HEK293 (cell line): ENCODE measurements around the gene ITPR2.
A peak's percentile ranks its signal among the peaks of the same experiment; 100 is the strongest.
"Not testable (repeated sequence)": the region's sequence is repeated elsewhere in the genome, so short reads cannot be mapped to it uniquely, and the experiment has no call there.

ENCODE experiments used
- CTCF ChIA-PET: fragments of 350-600 bp; formaldehyde crosslinking; extraction: SDS; loops from one replicate; lab custom pipeline; 2021; ENCODE audit warnings: antibody characterized with exemption; lab: Yijun Ruan, JAX
- POLR2A ChIA-PET: fragments of 300-600 bp; formaldehyde crosslinking; extraction: SDS; loops from one replicate; lab custom pipeline; 2020; ENCODE audit warnings: antibody characterized with exemption, inconsistent platforms; lab: Yijun Ruan, JAX
- H3K27ac ChIP-seq: fragments of 200-500 bp; sonication (Bioruptor generic); 2 replicates; pipeline ENCODE4 v1.5.1; 2014; ENCODE audit warnings: low read depth, low read length, control low read depth, inconsistent platforms; ENCODE audit errors: extremely low read depth
- H3K36me3 ChIP-seq, 2 experiments: fragments of 200-500 bp in 1 of 2; sonication (Bioruptor generic) in 1 of 2; 1 replicate in 1 of 2; 2 replicates in 1 of 2; pipeline ENCODE4 v1.5.1; 2014 to 2017; ENCODE audit warnings: inconsistent platforms in 2 of 2, low read length in 2 of 2; ENCODE audit not compliant: control insufficient read depth in 2 of 2, insufficient read depth in 1 of 2
- H3K4me1 ChIP-seq: fragments of 200-500 bp; sonication (Bioruptor generic); 2 replicates; pipeline ENCODE4 v1.5.1; 2014; ENCODE audit warnings: mild to moderate bottlenecking, low read length, inconsistent platforms; ENCODE audit not compliant: control insufficient read depth, insufficient read depth
- H3K4me3 ChIP-seq: 2 replicates; pipeline ENCODE4 v1.5.1; 2011; ENCODE audit warnings: low read depth, mild to moderate bottlenecking, control low read depth, low read length, moderate library complexity
- H3K9me3 ChIP-seq: fragments of 200-500 bp; sonication (Bioruptor generic); 2 replicates; pipeline ENCODE4 v1.5.1; 2014; ENCODE audit warnings: low read depth, low read length, inconsistent platforms; ENCODE audit not compliant: control insufficient read depth, insufficient read depth
- IKZF3 ChIP-seq: fragments of 450-650 bp; IDR thresholded peaks from 2 replicates; pipeline ENCODE4 v1.5.0; 2018; ENCODE audit warnings: missing biosample characterization, mild to moderate bottlenecking, missing genetic modification characterization, moderate library complexity
- MEIS1 ChIP-seq: sonication (generic); formaldehyde crosslinking; IDR thresholded peaks from 2 replicates; pipeline ENCODE4 v1.8.1; 2022; ENCODE audit warnings: missing genetic modification reagents, mild to moderate bottlenecking, borderline replicate concordance
- SETDB1 ChIP-seq: IDR thresholded peaks from one replicate; pipeline ENCODE4 v1.6.1; 2017; ENCODE audit warnings: mild to moderate bottlenecking, low read length, moderate library complexity, mixed read lengths; ENCODE audit not compliant: insufficient read length
- ZNF133 ChIP-seq: fragments of 450-650 bp; formaldehyde crosslinking; IDR thresholded peaks from 2 replicates; pipeline ENCODE4 v1.5.1; 2016; ENCODE audit warnings: missing biosample characterization, missing genetic modification characterization
- ZNF157 ChIP-seq: fragments of 450-650 bp; formaldehyde crosslinking; IDR thresholded peaks from 2 replicates; pipeline ENCODE4 v1.5.1; 2016; ENCODE audit warnings: missing biosample characterization, missing genetic modification characterization
- ZNF211 ChIP-seq: fragments of 450-650 bp; formaldehyde crosslinking; IDR thresholded peaks from 2 replicates; pipeline ENCODE4 v1.5.1; 2016; ENCODE audit warnings: low read depth, missing biosample characterization, missing genetic modification characterization
- ZNF280D ChIP-seq: fragments of 450-650 bp; formaldehyde crosslinking; IDR thresholded peaks from 2 replicates; pipeline ENCODE4 v1.5.1; 2016; ENCODE audit warnings: missing biosample characterization, missing genetic modification characterization
- ZNF302 ChIP-seq: fragments of 450-650 bp; formaldehyde crosslinking; IDR thresholded peaks from 2 replicates; pipeline ENCODE4 v1.5.1; 2016; ENCODE audit warnings: missing biosample characterization, missing genetic modification characterization, low read depth
- ZNF610 ChIP-seq: fragments of 450-650 bp; formaldehyde crosslinking; IDR thresholded peaks from 2 replicates; pipeline ENCODE4 v1.5.1; 2016; ENCODE audit warnings: missing biosample characterization, missing genetic modification characterization, borderline replicate concordance
- ZNF654 ChIP-seq: fragments of 450-650 bp; formaldehyde crosslinking; IDR thresholded peaks from 2 replicates; pipeline ENCODE4 v1.5.1; 2016; ENCODE audit warnings: low read depth, missing biosample characterization, missing genetic modification characterization
- TF ChIP-seq, protein P1 (sequence below): fragments of 450-650 bp; formaldehyde crosslinking; IDR thresholded peaks from 2 replicates; pipeline ENCODE4 v1.5.1; 2017; ENCODE audit warnings: missing biosample characterization, missing genetic modification characterization
- TF ChIP-seq, protein P2 (sequence below): fragments of 450-650 bp; IDR thresholded peaks from 2 replicates; pipeline ENCODE4 v1.5.1; 2018; ENCODE audit warnings: missing biosample characterization, missing genetic modification characterization

ITPR2 gene

GRCh38 chr12:26782372-26783130, 50.4 kb downstream of the ITPR2 start:
- Histone ChIP-seq H3K4me1 (peaks cover 8% of the 10 kb centered on the region), H3K4me3 (no peak overlapping the region)
- TF ChIP-seq MEIS1 (CRISPR knock-in tag) (no peak), SETDB1 (no peak), IKZF3 (no peak), ZNF280D (tag by site-specific recombination) (no peak)
- TF ChIP-seq, protein P1, sequence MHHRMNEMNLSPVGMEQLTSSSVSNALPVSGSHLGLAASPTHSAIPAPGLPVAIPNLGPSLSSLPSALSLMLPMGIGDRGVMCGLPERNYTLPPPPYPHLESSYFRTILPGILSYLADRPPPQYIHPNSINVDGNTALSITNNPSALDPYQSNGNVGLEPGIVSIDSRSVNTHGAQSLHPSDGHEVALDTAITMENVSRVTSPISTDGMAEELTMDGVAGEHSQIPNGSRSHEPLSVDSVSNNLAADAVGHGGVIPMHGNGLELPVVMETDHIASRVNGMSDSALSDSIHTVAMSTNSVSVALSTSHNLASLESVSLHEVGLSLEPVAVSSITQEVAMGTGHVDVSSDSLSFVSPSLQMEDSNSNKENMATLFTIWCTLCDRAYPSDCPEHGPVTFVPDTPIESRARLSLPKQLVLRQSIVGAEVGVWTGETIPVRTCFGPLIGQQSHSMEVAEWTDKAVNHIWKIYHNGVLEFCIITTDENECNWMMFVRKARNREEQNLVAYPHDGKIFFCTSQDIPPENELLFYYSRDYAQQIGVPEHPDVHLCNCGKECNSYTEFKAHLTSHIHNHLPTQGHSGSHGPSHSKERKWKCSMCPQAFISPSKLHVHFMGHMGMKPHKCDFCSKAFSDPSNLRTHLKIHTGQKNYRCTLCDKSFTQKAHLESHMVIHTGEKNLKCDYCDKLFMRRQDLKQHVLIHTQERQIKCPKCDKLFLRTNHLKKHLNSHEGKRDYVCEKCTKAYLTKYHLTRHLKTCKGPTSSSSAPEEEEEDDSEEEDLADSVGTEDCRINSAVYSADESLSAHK (tag by site-specific recombination), result no peak
- TF ChIP-seq, protein P2, sequence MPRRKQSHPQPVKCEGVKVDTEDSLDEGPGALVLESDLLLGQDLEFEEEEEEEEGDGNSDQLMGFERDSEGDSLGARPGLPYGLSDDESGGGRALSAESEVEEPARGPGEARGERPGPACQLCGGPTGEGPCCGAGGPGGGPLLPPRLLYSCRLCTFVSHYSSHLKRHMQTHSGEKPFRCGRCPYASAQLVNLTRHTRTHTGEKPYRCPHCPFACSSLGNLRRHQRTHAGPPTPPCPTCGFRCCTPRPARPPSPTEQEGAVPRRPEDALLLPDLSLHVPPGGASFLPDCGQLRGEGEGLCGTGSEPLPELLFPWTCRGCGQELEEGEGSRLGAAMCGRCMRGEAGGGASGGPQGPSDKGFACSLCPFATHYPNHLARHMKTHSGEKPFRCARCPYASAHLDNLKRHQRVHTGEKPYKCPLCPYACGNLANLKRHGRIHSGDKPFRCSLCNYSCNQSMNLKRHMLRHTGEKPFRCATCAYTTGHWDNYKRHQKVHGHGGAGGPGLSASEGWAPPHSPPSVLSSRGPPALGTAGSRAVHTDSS (tag by site-specific recombination), result no peak
- TF ChIP-seq, all 188 proteins: peak for 0
- Histone ChIP-seq H3K36me3 (no peaks in the 10 kb centered on the region), H3K27ac (no peak overlapping the region), H3K9me3 (no peaks in the 10 kb centered on the region; the same call in 1 of the 2 replicates)
- ChIA-PET CTCF (interaction anchor here (0.7 kb wide), 1 partner anchor 103 kb away, joined by 3 read pairs; no protein-coding TSS in a partner anchor), POLR2A (no interaction called here)

DNA sequence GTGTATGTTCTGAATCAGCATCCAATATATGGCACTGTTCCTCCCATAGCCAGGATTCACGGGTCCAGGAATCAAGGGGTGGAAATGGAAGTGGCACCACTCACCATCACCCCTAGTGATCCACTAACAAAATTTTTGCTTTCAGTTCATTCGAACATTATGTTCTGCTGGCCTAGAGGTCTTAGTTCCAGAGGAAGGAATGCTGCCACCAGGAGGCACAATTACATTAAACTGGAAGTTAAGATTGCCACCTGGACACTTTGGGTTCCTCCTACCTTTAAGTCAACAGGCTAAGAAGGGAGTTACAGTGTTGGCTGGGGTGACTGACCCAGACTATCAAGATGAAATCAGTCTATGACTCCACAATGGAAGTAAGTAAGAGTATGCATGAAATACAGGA, 52.3 kb downstream of the ITPR2 start:
- CTCF ChIA-PET, POLR2A ChIA-PET, H3K4me3 ChIP-seq: not testable (repeated sequence)

GRCh38 chr12:26778173-26778775, 54.7 kb downstream of the ITPR2 start:
- peak; percentile 94 for TF ChIP-seq ZNF157 (tag by site-specific recombination)
- POLR2A ChIA-PET, H3K4me3 ChIP-seq, H3K27ac ChIP-seq, CTCF ChIA-PET, H3K36me3 ChIP-seq, H3K9me3 ChIP-seq, H3K4me1 ChIP-seq: not testable (repeated sequence)

More for the DNA sequence above, 52.3 kb downstream of the ITPR2 start:
- not testable (repeated sequence) for H3K36me3 ChIP-seq, H3K27ac ChIP-seq, H3K9me3 ChIP-seq, H3K4me1 ChIP-seq
- TF ChIP-seq ZNF654 (tag by site-specific recombination), result 0 out of 2 replicates have a peak, but pooled peaks have one; percentile 2

DNA sequence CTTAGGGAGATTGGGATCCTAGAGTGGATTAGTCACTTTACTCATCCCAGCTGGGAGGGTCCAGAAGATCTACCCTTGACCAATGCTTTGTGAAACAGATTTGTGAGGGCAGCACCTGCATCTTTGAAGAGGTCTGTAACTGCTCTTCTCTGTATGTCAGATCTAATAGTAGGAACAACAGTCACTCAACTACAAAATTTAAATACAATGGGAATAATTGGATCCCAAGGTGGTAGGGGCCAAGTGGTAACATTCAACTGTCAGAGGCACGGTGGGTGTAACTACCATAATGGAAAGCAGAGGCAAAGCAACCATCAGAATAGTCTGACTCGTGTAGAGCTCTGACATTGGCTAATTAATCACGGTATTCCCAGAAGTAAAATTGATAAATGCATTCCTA, 55.8 kb downstream of the ITPR2 start:
- POLR2A ChIA-PET, result no interaction called here
- CTCF ChIA-PET, result no interaction called here
- TF ChIP-seq ZNF302 (tag by site-specific recombination) (peak; percentile 99), ZNF133 (0 out of 2 replicates have a peak, but pooled peaks have one; percentile 33), ZNF610 (no peak), ZNF211 (tag by site-specific recombination) (no peak)
- TF ChIP-seq, all 188 proteins: peak for 2

GRCh38 chr12:26775991-26776390, 57.0 kb downstream of the ITPR2 start:
- POLR2A ChIA-PET, H3K36me3 ChIP-seq, H3K9me3 ChIP-seq, H3K4me3 ChIP-seq, H3K4me1 ChIP-seq, H3K27ac ChIP-seq: not testable (repeated sequence)
- CTCF ChIA-PET, result interaction anchor here (0.6 to 0.9 kb wide), 2 partner anchors 13 to 46 kb away, joined by 3 to 4 read pairs; no protein-coding TSS in a partner anchor

More for the DNA sequence above, 55.8 kb downstream of the ITPR2 start:
- Histone ChIP-seq H3K36me3 (no peaks in the 10 kb centered on the region), H3K9me3 (no peaks in the 10 kb centered on the region), H3K4me1 (no peaks in the 10 kb centered on the region), H3K4me3 (no peak overlapping the region), H3K27ac (no peak overlapping the region)
